HCT116 (cell line): ENCODE data around the gene SCPEP1. TPM values are rescaled to one million over a fixed set of nuclear protein-coding genes. Genes with fewer than 3 reads are reported as not detected.
"Not testable (repeated sequence)": the region's sequence is repeated elsewhere in the genome, so short reads cannot be mapped to it uniquely, and the experiment has no call there.

Source experiments
- ATAC-seq: fragments of 200-7000 bp; cut with Tn5 transposase; 2 replicates; pipeline ENCODE4 v1.9.1; 2020; ENCODE audit warnings: mild to moderate bottlenecking, moderate library complexity
- BruUV-seq: library from RNA; stranded (reverse); fragments of 400-500 nt; replicated peaks from 2 replicates; lab custom pipeline; 2021; lab: Mats Ljungman, UMichigan
- CTCF ChIA-PET: fragments of 300-600 bp; sonication (Branson Sonifier 250); formaldehyde crosslinking; loops from one replicate; lab custom pipeline; 2021; ENCODE audit warnings: antibody characterized with exemption; lab: Charles Lee
- POLR2A ChIA-PET: fragments of 300-600, 350-600 bp; sonication (Branson Sonifier 250); formaldehyde crosslinking; loops from one replicate; lab custom pipeline; 2021; ENCODE audit warnings: antibody characterized with exemption; lab: Charles Lee
- RAD21 ChIA-PET, 2 experiments: fragments of 300-600 bp; sonication (Branson Sonifier 250); formaldehyde crosslinking; loops; one replicate each; lab custom pipeline; 2023; ENCODE audit warnings: low total read pairs in 2 of 2; ENCODE audit not compliant: uncharacterized antibody in 2 of 2, unreplicated experiment in 2 of 2, low non-redundant PET in 1 of 2; lab: Charles Lee
- DNase-seq: peaks from one replicate; pipeline ENCODE4 v3.0.0-alpha.2; 2010; ENCODE audit warnings: low read depth, low spot score
- H2AFZ ChIP-seq: fragments of 200-600 bp; shearing (Covaris generic), sonication (generic); 2 replicates; pipeline ENCODE4 v1.6.1; 2017; ENCODE audit warnings: low read depth, mixed run types, mixed read lengths, antibody characterized with exemption, low read length; ENCODE audit not compliant: poor library complexity, severe bottlenecking
- H3K27ac ChIP-seq: 2 replicates; pipeline ENCODE4 v1.5.1; 2012; ENCODE audit warnings: low read depth, low read length
- H3K27me3 ChIP-seq: fragments of 200-600 bp; sonication (generic); 2 replicates; pipeline ENCODE4 v1.6.1; 2016; ENCODE audit warnings: mixed run types, low read length, mixed read lengths; ENCODE audit not compliant: insufficient read depth
- H3K36me3 ChIP-seq, 2 experiments: fragments of 200-500 bp in 1 of 2; fragments of 200-600 bp in 1 of 2; sonication (Bioruptor generic) in 1 of 2; sonication (generic) in 1 of 2; 2 replicates each; pipeline versions ENCODE4 v1.5.1 to v1.6.1; 2014 to 2016; ENCODE audit warnings: low read length in 2 of 2, inconsistent platforms in 1 of 2, mixed read lengths in 1 of 2, mixed run types in 1 of 2; ENCODE audit not compliant: insufficient read depth in 2 of 2, control insufficient read depth in 1 of 2
- H3K4me1 ChIP-seq, 2 experiments: fragments of 200-600 bp in 1 of 2; sonication (generic) in 1 of 2; 2 replicates each; pipeline versions ENCODE4 v1.5.1 to v1.6.1; 2012 to 2017; ENCODE audit warnings: low read length in 2 of 2, inconsistent platforms in 1 of 2, mild to moderate bottlenecking in 1 of 2, mixed read lengths in 1 of 2, mixed run types in 1 of 2, moderate library complexity in 1 of 2; ENCODE audit not compliant: insufficient read depth in 2 of 2, control insufficient read depth in 1 of 2
- H3K4me2 ChIP-seq: fragments of 200-600 bp; sonication (generic); 2 replicates; pipeline ENCODE4 v1.6.1; 2017; ENCODE audit warnings: mixed run types, low read length, mixed read lengths
- H3K4me3 ChIP-seq, 2 experiments: fragments of 200-600 bp in 1 of 2; sonication (generic) in 1 of 2; replicated peaks in 1 of 2; 2 replicates each; pipeline ENCODE4 v1.5.1; 2011 to 2016; ENCODE audit warnings: low read length in 2 of 2, control low read depth in 1 of 2, low read depth in 1 of 2, mild to moderate bottlenecking in 1 of 2, mixed read lengths in 1 of 2, mixed run types in 1 of 2
- H3K79me2 ChIP-seq: fragments of 200-600 bp; sonication (generic); 2 replicates; pipeline ENCODE4 v1.6.1; 2017; ENCODE audit warnings: mild to moderate bottlenecking, mixed run types, low read length, moderate library complexity, mixed read lengths; ENCODE audit not compliant: insufficient read depth
- H3K9ac ChIP-seq: fragments of 200-600 bp; sonication (generic); 2 replicates; pipeline ENCODE4 v1.6.1; 2016; ENCODE audit warnings: low read length, mixed read lengths
- H3K9me2 ChIP-seq: fragments of 200-600 bp; sonication (generic), shearing (Covaris generic); 2 replicates; pipeline ENCODE4 v1.6.1; 2017; ENCODE audit warnings: mixed run types, mild to moderate bottlenecking, moderate library complexity; ENCODE audit not compliant: insufficient read depth
- H3K9me3 ChIP-seq, 2 experiments: fragments of 200-500 bp in 1 of 2; fragments of 200-600 bp in 1 of 2; sonication (Bioruptor generic) in 1 of 2; sonication (generic) in 1 of 2; 2 replicates each; pipeline ENCODE4 v1.6.1; 2014 to 2017; ENCODE audit warnings: low read length in 2 of 2, mixed read lengths in 2 of 2, inconsistent platforms in 1 of 2, low read depth in 1 of 2, mild to moderate bottlenecking in 1 of 2, mixed run types in 1 of 2, moderate library complexity in 1 of 2; ENCODE audit not compliant: control insufficient read depth in 1 of 2, insufficient read depth in 1 of 2
- H4K20me1 ChIP-seq: fragments of 200-600 bp; sonication (generic), shearing (Covaris generic); 2 replicates; pipeline ENCODE4 v1.6.1; 2017; ENCODE audit warnings: mixed run types, mild to moderate bottlenecking, moderate library complexity; ENCODE audit not compliant: insufficient read depth
- CEBPB ChIP-seq: IDR thresholded peaks from 2 replicates; pipeline ENCODE4 v1.6.1; 2012; ENCODE audit warnings: low read depth
- SP1 ChIP-seq: IDR thresholded peaks from 2 replicates; pipeline ENCODE4 v1.6.1; 2012; ENCODE audit warnings: low read depth
- ZFX ChIP-seq: fragments of 450-650 bp; IDR thresholded peaks from 2 replicates; pipeline ENCODE4 v1.6.1; 2017
- ZNF274 ChIP-seq: fragments of 200-500 bp; sonication (Bioruptor generic); IDR thresholded peaks from 2 replicates; pipeline ENCODE4 v1.6.1; 2014; ENCODE audit warnings: mild to moderate bottlenecking, low read depth, low read length, inconsistent platforms
- intact Hi-C: fragments of 100-400 bp; cut with micrococcal nuclease; formaldehyde crosslinking; loops from 2 replicates; pipeline ENCODE4 v1.10.0; 2022
- total RNA-seq: library from RNA; stranded (reverse); gene quantifications from one replicate; pipeline ENCODE4 v1.2.1, GENCODE V29; 2021; ENCODE audit not compliant: unreplicated experiment
- TF ChIP-seq, protein P1 (sequence below): IDR thresholded peaks from 2 replicates; pipeline ENCODE4 v1.6.1; 2012
- TF ChIP-seq, protein P2 (sequence below): IDR thresholded peaks from 2 replicates; pipeline ENCODE4 v1.6.1; 2012; ENCODE audit warnings: low read depth

Gene SCPEP1
- total RNA-seq, 1 experiment from 2014 or later = 28.3 TPM

DNA sequence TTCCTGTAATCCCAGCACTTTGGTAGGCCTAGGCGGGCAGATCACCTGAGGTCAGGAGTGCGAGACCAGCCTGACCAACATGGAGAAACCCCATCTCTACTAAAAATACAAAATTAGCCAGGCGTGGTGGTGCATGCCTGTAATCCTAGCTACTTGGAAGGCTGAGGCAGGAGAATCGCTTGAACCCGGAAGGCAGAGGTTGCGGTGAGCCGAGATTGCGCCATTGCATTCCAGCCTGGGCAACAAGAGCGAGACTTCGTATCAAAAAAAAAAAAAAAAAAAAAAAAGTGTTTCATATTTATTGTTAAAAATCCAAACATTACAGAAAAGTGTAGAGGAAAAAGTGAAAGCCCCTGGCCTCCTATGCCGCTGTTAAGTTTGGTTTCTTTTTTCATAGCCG lies 2.6 kb downstream of the SCPEP1 start:
- H3K27me3 ChIP-seq, H3K9me2 ChIP-seq, H3K36me3 ChIP-seq, BruUV-seq, H3K27ac ChIP-seq, H2AFZ ChIP-seq, DNase-seq, ATAC-seq, H3K4me3 ChIP-seq, H3K9me3 ChIP-seq, CTCF ChIA-PET, H3K9ac ChIP-seq, H3K79me2 ChIP-seq, H4K20me1 ChIP-seq, H3K4me2 ChIP-seq, intact Hi-C loops, POLR2A ChIA-PET, RAD21 ChIA-PET: not testable (repeated sequence)
- H3K4me1 ChIP-seq = peaks cover 8 to 14% of the 10 kb centered on the region in 2 experiments; a peak in 3 of 4 replicates

DNA sequence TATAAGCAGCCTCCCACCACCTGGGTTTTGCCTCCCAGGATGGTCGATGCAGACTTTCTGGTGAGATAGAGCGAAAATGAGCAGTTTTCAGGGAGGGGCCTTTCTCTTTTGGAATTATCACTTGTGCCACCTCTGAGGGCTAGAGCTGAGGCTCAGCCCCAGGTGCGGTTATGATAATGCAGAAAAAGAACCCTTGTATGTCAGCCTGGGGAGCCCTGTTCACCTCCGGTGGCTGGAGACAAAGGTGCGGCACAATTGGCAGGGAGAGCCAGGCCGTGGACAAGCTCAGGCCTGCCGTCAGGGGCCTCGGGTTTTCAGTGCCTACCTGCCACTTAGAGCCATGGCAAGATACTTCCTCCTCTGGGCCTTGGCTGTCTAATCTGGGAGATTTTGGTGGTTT lies 4.4 kb downstream of the SCPEP1 start:
- DNase-seq (no peak), ATAC-seq (no peak)
- Histone ChIP-seq H3K4me1 (peaks cover 6 to 12% of the 10 kb centered on the region in 2 experiments; a peak in 3 of 4 replicates), H2AFZ (no peak overlapping the region), H3K9ac (no peak overlapping the region), H3K9me3 (no peaks in the 10 kb centered on the region), H3K27ac (no peak overlapping the region), H4K20me1 (no peaks in the 10 kb centered on the region), H3K4me2 (no peak overlapping the region), H3K27me3 (no peaks in the 10 kb centered on the region), H3K36me3 (no peaks in the 10 kb centered on the region), H3K4me3 (no peak overlapping the region), H3K9me2 (no peaks in the 10 kb centered on the region), H3K79me2 (no peaks in the 10 kb centered on the region)
- CTCF ChIA-PET = no interaction called here
- TF ChIP-seq ZFX (no peak), ZNF274 (no peak), SP1 (no peak), CEBPB (no peak)
- TF ChIP-seq, protein P1, sequence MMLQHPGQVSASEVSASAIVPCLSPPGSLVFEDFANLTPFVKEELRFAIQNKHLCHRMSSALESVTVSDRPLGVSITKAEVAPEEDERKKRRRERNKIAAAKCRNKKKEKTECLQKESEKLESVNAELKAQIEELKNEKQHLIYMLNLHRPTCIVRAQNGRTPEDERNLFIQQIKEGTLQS = no peak
- TF ChIP-seq, protein P2, sequence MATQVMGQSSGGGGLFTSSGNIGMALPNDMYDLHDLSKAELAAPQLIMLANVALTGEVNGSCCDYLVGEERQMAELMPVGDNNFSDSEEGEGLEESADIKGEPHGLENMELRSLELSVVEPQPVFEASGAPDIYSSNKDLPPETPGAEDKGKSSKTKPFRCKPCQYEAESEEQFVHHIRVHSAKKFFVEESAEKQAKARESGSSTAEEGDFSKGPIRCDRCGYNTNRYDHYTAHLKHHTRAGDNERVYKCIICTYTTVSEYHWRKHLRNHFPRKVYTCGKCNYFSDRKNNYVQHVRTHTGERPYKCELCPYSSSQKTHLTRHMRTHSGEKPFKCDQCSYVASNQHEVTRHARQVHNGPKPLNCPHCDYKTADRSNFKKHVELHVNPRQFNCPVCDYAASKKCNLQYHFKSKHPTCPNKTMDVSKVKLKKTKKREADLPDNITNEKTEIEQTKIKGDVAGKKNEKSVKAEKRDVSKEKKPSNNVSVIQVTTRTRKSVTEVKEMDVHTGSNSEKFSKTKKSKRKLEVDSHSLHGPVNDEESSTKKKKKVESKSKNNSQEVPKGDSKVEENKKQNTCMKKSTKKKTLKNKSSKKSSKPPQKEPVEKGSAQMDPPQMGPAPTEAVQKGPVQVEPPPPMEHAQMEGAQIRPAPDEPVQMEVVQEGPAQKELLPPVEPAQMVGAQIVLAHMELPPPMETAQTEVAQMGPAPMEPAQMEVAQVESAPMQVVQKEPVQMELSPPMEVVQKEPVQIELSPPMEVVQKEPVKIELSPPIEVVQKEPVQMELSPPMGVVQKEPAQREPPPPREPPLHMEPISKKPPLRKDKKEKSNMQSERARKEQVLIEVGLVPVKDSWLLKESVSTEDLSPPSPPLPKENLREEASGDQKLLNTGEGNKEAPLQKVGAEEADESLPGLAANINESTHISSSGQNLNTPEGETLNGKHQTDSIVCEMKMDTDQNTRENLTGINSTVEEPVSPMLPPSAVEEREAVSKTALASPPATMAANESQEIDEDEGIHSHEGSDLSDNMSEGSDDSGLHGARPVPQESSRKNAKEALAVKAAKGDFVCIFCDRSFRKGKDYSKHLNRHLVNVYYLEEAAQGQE = no peak
- RAD21 ChIA-PET = no interaction called here
- intact Hi-C loops = no loop called here
- POLR2A ChIA-PET = no interaction called here
- no TSS peak for BruUV-seq
